Activated T-helper 9 cell treated with anti-CD3 and anti-CD28 coated beads, Interleukin-2, amount 50 U/mL, for 16 hours (primary cell): ENCODE results near the gene MINAR2.

ENCODE experiments used
- DNase-seq: peaks from one replicate; pipeline ENCODE4 v3.0.0-alpha.2; 2020; ENCODE audit warnings: low read depth

The MINAR2 gene

GRCh38 chr5:129747572-129748407 is at the start of gene MINAR2:
Gene MINAR2 (plus strand): TSS chr5:129748094. CDS start chr5:129748191, 97 bp downstream.
- DNase-seq = no peak

GRCh38 chr5:129698661-129699060 is 49.2 kb upstream of the MINAR2 start:
- DNase-seq = no peak

DNA sequence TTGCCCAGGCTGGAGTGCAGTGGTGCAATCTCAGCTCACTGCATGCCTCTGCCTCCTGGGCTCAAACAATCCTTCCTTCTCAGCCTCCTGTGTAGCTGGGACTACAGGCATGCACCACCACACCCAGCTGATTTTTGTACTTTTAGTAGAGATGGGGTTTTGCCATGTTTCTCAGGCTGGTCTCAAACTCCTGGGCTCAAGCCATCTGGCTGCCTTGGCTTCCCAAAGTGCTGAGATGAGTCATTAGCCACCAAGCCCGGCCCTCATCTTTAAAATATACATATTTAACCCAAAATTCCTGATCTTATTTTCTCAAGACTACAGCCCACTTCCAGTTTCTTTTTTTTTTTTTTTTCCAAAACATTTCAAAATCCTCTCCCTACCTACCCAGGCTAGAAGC is 31.7 kb upstream of the MINAR2 start:
- DNase-seq = no peak

GRCh38 chr5:129716651-129717050 is 31.2 kb upstream of the MINAR2 start:
- DNase-seq = no peak

- no peak for DNase-seq
These were observed 30.1 kb upstream of the MINAR2 start for GRCh38 chr5:129717751-129718310.

- no peak for DNase-seq
These were observed 29.3 kb upstream of the MINAR2 start for GRCh38 chr5:129718471-129719090.

GRCh38 chr5:129724222-129724621 is 23.7 kb upstream of the MINAR2 start:
- DNase-seq = no peak

DNA sequence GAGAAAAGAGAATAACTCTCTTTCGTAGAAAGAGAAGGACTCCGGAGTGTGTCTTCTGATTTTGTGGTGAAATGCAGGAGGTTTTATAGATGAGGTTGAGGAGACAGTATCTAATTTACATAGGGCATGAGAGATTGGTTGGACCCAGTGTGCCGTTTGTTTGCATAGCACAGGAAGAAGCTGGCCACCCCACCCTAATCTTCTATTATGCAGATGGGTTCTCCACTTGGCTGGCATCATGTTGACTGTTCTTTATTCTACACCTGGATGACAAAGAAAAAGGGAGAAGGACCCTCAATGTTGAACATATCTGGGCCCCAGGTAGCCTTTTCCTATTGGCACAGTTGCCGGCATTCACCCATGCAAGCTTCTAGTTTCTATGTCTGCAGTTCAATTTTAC is 23.2 kb upstream of the MINAR2 start:
- DNase-seq = no peak

DNA sequence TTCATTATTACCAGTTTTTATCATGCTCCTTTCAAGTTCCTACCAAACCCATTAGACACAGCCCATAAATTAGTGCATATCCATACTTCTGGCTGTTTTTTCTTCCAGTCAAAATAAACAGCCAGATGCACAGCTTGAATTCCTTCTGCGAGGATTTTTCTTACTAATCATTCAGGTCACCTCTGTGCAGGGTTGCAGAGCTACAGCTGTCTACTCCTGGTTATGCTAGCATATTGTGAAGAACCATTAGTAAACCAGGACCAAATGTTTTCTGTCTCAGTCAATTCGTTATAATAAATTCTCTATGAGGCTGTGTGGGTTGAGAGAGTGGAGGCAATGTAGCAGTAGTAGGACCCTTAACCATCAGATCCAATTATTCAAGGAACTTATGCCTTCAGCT is 8.1 kb upstream of the MINAR2 start:
- DNase-seq = no peak

- DNase-seq = no peak
These were observed 4.2 kb upstream of the MINAR2 start for GRCh38 chr5:129743541-129744187.

DNA sequence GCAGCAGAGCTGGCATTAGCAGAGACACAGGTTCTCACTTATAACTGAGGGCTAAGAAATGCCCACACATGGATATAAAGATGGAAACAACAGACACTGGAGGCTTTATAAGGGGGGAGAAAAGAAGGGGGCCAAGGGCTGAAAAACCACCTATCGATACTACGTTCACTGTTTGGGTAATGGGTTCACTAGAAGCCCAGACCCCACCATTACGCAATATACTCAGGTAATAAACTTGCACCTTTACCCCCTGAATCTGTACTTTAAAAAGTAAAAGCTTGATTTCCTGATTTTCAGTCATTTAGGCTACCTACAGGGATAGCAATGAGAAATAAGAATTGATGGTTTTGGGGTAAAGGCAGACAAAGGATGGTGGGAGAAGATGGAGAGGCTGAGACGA is 1.9 kb upstream of the MINAR2 start:
- no peak for DNase-seq

GRCh38 chr5:129746876-129747275 is 1.0 kb upstream of the MINAR2 start:
- no peak for DNase-seq

GRCh38 chr5:129748913-129749880 is 1.3 kb downstream of the MINAR2 start:
- DNase-seq = no peak

DNA sequence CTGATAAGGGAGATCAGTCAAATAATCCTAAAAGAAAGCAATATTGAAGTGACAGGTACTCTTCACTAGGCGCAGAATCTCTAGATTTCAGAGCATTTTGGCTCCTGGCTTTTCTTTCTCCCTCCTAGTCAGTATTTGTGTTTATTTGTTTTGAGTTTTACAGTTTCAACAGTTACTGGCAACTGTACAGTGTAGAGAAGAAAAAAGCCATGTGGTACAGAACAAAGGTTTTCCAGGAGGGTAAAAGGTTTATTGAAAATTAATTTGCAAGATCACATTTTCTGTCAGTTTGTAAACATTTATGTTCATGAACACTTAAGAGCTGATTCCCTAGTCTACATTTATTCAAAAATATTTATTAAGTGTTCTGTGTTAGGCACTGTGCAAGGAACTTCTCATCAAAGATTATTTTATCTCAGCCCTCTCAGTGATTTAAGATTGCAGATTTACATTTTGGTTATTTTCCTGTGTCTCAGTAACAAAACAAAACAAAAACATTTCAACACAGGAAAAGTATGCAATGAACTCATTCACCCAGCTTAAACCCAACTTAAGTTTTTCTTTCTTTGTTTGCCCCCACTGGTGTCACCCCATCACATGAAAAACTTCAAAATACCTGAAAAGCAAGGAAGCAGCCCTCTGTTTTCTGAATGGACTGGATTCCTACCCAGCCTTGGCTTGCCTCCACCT is 12.9 kb downstream of the MINAR2 start:
- no peak for DNase-seq

DNA sequence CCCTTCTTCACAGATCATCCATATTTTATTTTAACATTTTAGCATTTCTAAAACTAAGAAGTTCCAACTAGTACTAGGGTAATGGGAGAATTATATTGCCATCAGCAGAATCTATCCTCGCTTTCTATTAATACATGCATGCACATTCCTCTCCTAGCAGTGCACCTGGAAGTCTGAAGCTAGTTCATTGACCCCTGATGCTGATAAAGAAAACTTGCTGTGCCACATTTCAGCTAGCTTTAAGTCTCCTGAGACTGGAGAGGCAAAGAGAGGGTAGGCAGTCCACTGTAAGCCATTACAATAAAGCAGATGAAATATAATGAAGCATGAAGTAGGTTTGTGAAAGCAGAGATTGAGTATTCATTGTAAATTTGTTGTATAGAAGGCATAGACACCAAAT is 15.8 kb downstream of the MINAR2 start:
- DNase-seq = no peak

- no peak for DNase-seq
These were observed 18.9 kb downstream of the MINAR2 start for GRCh38 chr5:129766798-129767197.

DNA sequence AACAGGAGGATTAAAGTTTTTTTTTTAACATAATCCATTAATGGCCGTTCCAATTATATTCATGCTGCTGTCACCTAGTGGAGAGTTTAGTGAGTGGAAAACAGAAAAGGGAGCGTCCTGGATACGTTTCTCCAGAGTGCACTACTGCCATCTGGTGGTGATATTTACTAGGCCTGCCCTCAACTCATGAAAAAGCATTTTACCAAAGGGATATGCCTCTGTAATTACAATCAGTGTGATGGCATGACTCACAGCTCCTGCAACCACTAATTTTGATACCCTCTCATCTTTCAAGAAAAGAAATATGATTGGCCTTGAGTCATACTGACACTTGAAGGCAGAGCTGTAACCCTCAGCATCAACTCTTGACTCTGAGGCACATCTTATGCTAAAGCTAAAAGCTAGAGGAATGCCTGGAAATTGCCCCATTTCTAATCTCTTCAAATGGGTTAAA is 20.1 kb downstream of the MINAR2 start:
- DNase-seq = peak; percentile 22

DNA sequence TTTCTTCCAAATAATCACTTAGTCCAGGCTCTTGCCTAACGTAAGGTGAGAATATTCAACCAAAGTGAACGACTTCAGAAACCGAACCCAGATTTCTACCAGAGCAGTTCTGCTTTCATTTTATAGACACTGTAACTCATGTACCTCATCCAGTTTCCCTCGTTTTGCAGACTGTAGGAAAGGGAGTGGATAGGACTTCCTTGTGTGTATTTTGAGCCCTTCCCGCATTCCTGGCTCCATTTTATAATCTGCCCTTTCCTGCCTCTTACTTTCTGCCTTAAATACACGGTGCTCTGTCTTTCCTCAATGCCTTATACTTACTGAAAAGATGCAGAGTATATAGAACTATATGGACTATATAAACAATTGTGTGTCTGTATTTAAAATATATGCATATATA is 20.8 kb downstream of the MINAR2 start:
- DNase-seq = no peak

- no peak for DNase-seq
These were observed 22.3 kb downstream of the MINAR2 start for GRCh38 chr5:129770024-129770820.
